Subcutaneous abdominal adipose tissue (tissue), 5 donors: ENCODE data around the gene ZSCAN26.

Experiments used
- H3K27ac ChIP-seq: one replicate; pipeline ENCODE4 v1.7.0; 2013; ENCODE audit warnings: low read depth, mild to moderate bottlenecking, inconsistent platforms, low read length, moderate library complexity
- H3K27me3 ChIP-seq, 5 donors: one replicate each; pipeline ENCODE4 v1.7.0; 2013; ENCODE audit warnings: low read length in 5 of 5, inconsistent platforms in 1 of 5; ENCODE audit not compliant: control insufficient read depth in 5 of 5, insufficient read depth in 4 of 5
- H3K36me3 ChIP-seq, 5 donors: one replicate each; pipeline ENCODE4 v1.7.0; 2013; ENCODE audit warnings: low read length in 5 of 5; ENCODE audit not compliant: control insufficient read depth in 5 of 5, insufficient read depth in 5 of 5
- H3K4me1 ChIP-seq, 5 donors: one replicate each; pipeline ENCODE4 v1.7.0; 2013; ENCODE audit warnings: low read length in 5 of 5, mild to moderate bottlenecking in 3 of 5, moderate library complexity in 1 of 5; ENCODE audit not compliant: control insufficient read depth in 5 of 5, insufficient read depth in 5 of 5
- H3K4me3 ChIP-seq, 5 donors: one replicate each; pipeline ENCODE4 v1.7.0; 2013; ENCODE audit warnings: low read length in 5 of 5, low read depth in 1 of 5
- H3K9ac ChIP-seq, 5 donors: one replicate each; pipeline ENCODE4 v1.7.0; 2013; ENCODE audit warnings: low read length in 5 of 5, mild to moderate bottlenecking in 4 of 5, moderate library complexity in 3 of 5
- H3K9me3 ChIP-seq, 5 donors: one replicate each; pipeline ENCODE4 v1.7.0; 2013; ENCODE audit warnings: low read length in 5 of 5; ENCODE audit not compliant: control insufficient read depth in 5 of 5
- donor health status: healthy.
- donor health status: healthy.
- donor health status: healthy.
- donor health status: healthy.
- donor health status: healthy.

Gene ZSCAN26

GRCh38 chr6:28235912-28236452, 31.0 kb upstream of the ZSCAN26 start:
- no peak overlapping the region for H3K27ac ChIP-seq
- H3K4me3 ChIP-seq: no peak overlapping the region
- H3K9ac ChIP-seq: no peak overlapping the region
- no peaks in the 10 kb centered on the region for H3K27me3 ChIP-seq
- H3K36me3 ChIP-seq: peaks cover 18 to 33% (median 29%) of the 10 kb centered on the region in 5 donors
- H3K9me3 ChIP-seq: no peaks in the 10 kb centered on the region
- H3K4me1 ChIP-seq: peaks cover 0 to 10% (median 0%) of the 10 kb centered on the region in 5 donors

GRCh38 chr6:28239636-28240035, 27.3 kb upstream of the ZSCAN26 start:
- Histone ChIP-seq H3K9ac (no peak overlapping the region), H3K27ac (no peak overlapping the region), H3K4me1 (peaks cover 0 to 18% (median 0%) of the 10 kb centered on the region in 5 donors), H3K9me3 (no peaks in the 10 kb centered on the region), H3K4me3 (no peak overlapping the region), H3K27me3 (no peaks in the 10 kb centered on the region), H3K36me3 (peaks cover 2 to 12% (median 8%) of the 10 kb centered on the region in 5 donors)

- Histone ChIP-seq H3K27me3 (no peaks in the 10 kb centered on the region), H3K4me3 (no peak overlapping the region), H3K27ac (no peak overlapping the region), H3K4me1 (peaks cover 0 to 17% (median 2%) of the 10 kb centered on the region in 5 donors), H3K9me3 (no peaks in the 10 kb centered on the region), H3K9ac (no peak overlapping the region), H3K36me3 (peaks cover 10 to 21% (median 16%) of the 10 kb centered on the region in 5 donors)
These were observed 26.5 kb upstream of the ZSCAN26 start for GRCh38 chr6:28240471-28240870.

- H3K4me3 ChIP-seq: no peak overlapping the region
- peaks cover 27 to 50% (median 39%) of the 10 kb centered on the region in 5 donors for H3K36me3 ChIP-seq
- H3K4me1 ChIP-seq: peaks cover 0 to 8% (median 2%) of the 10 kb centered on the region in 5 donors
- H3K9me3 ChIP-seq: no peaks in the 10 kb centered on the region
- H3K27ac ChIP-seq: no peak overlapping the region
- no peak overlapping the region for H3K9ac ChIP-seq
- no peaks in the 10 kb centered on the region for H3K27me3 ChIP-seq
These were observed 23.0 kb upstream of the ZSCAN26 start for GRCh38 chr6:28243946-28244345.

- no peak overlapping the region for H3K27ac ChIP-seq
- peaks cover 0 to 11% (median 2%) of the 10 kb centered on the region in 5 donors for H3K4me1 ChIP-seq
- H3K36me3 ChIP-seq: peaks cover 24 to 50% (median 40%) of the 10 kb centered on the region in 5 donors
- no peak overlapping the region for H3K4me3 ChIP-seq
- no peaks in the 10 kb centered on the region for H3K27me3 ChIP-seq
- H3K9me3 ChIP-seq: no peaks in the 10 kb centered on the region
- no peak overlapping the region for H3K9ac ChIP-seq
These were observed 21.6 kb upstream of the ZSCAN26 start for GRCh38 chr6:28245206-28245941.

- H3K36me3 ChIP-seq: peaks cover 24 to 47% (median 40%) of the 10 kb centered on the region in 5 donors
These were observed 18.0 kb upstream of the ZSCAN26 start for GRCh38 chr6:28248916-28249315.

GRCh38 chr6:28250747-28251146, 16.2 kb upstream of the ZSCAN26 start:
- H3K27ac ChIP-seq: no peak overlapping the region
- H3K4me1 ChIP-seq: peaks cover 2 to 30% (median 23%) of the 10 kb centered on the region in 5 donors
- H3K4me3 ChIP-seq: peak overlapping the region; percentile 1 to 85 (median 42)
- H3K9ac ChIP-seq: peak overlapping the region in 1 of 5 donors; percentile 93
- peaks cover 12 to 29% (median 25%) of the 10 kb centered on the region in 5 donors for H3K36me3 ChIP-seq
- H3K9me3 ChIP-seq: no peaks in the 10 kb centered on the region
- peaks cover 0 to 10% (median 0%) of the 10 kb centered on the region in 5 donors for H3K27me3 ChIP-seq

More at GRCh38 chr6:28248916-28249315, 18.0 kb upstream of the ZSCAN26 start:
- Histone ChIP-seq H3K27ac (no peak overlapping the region), H3K27me3 (no peaks in the 10 kb centered on the region), H3K9me3 (no peaks in the 10 kb centered on the region), H3K4me1 (peaks cover 5 to 30% (median 23%) of the 10 kb centered on the region in 5 donors), H3K9ac (no peak overlapping the region), H3K4me3 (no peak overlapping the region)

GRCh38 chr6:28251661-28252008, 15.3 kb upstream of the ZSCAN26 start:
- H3K4me3 ChIP-seq: peak overlapping the region; percentile 79 to 100 (median 99)
- peaks cover 2 to 30% (median 23%) of the 10 kb centered on the region in 5 donors for H3K4me1 ChIP-seq
- H3K9me3 ChIP-seq: no peaks in the 10 kb centered on the region
- H3K27me3 ChIP-seq: peaks cover 0 to 10% (median 0%) of the 10 kb centered on the region in 5 donors
- peak overlapping the region; percentile 72 to 93 (median 80) for H3K9ac ChIP-seq
- peak overlapping the region; percentile 37 for H3K27ac ChIP-seq
- peaks cover 11 to 21% (median 16%) of the 10 kb centered on the region in 5 donors for H3K36me3 ChIP-seq

- H3K4me1 ChIP-seq: peaks cover 2 to 30% (median 23%) of the 10 kb centered on the region in 5 donors
These were observed 14.7 kb upstream of the ZSCAN26 start, which contains the start of gene ZKSCAN4 for GRCh38 chr6:28252009-28252975. Gene ZKSCAN4 (minus strand): TSS chr6:28252269. CDS start chr6:28251980, 289 bp downstream.

More at GRCh38 chr6:28252009-28252975, 14.7 kb upstream of the ZSCAN26 start, which contains the start of gene ZKSCAN4:
- no peaks in the 10 kb centered on the region for H3K9me3 ChIP-seq
- H3K36me3 ChIP-seq: peaks cover 4 to 14% (median 10%) of the 10 kb centered on the region in 5 donors
- peak within 1 kb of the TSS; percentile 40 for H3K27ac ChIP-seq
- peak within 1 kb of the TSS; percentile 72 to 93 (median 80) for H3K9ac ChIP-seq
- H3K4me3 ChIP-seq: peak within 1 kb of the TSS; percentile 79 to 100 (median 99)
- H3K27me3 ChIP-seq: peaks cover 0 to 10% (median 0%) of the 10 kb centered on the region in 5 donors
